H1 (cell line): ENCODE results near the gene BGN. TPM values are rescaled to one million over a fixed set of nuclear protein-coding genes. Genes with fewer than 3 reads are reported as not detected.

Experiments used
- CTCF ChIA-PET: fragments of 300-600 bp; sonication (Branson Sonifier 250); formaldehyde crosslinking; loops from one replicate; lab custom pipeline; 2021; ENCODE audit not compliant: partially characterized antibody; lab: Charles Lee
- POLR2A ChIA-PET: fragments of 300-600 bp; sonication (Branson Sonifier 250); formaldehyde crosslinking; loops from one replicate; lab custom pipeline; 2021; ENCODE audit warnings: inconsistent platforms; ENCODE audit not compliant: partially characterized antibody; lab: Charles Lee
- DNase-seq, 2 experiments: peaks; one replicate each; pipeline versions ENCODE4 v3.0.0 to v3.0.0-alpha.2; 2010 to 2022; ENCODE audit warnings: low spot score in 2 of 2, low read depth in 1 of 2, mixed read lengths in 1 of 2
- FAIRE-seq: peaks from 2 replicates; lab custom pipeline; 2011; peaks lifted over from hg19 to GRCh38; lab: Jason Lieb, UNC
- H2AFZ ChIP-seq: 2 replicates; pipeline ENCODE4 v1.8.1; 2012; ENCODE audit warnings: low read length, inconsistent platforms
- H2AK5ac ChIP-seq: 2 replicates; pipeline ENCODE4 v1.6.1; 2013; ENCODE audit warnings: low read depth, low read length
- H2BK120ac ChIP-seq: replicated peaks from 2 replicates; pipeline ENCODE3; 2013; ENCODE audit warnings: low read depth, low read length, inconsistent platforms
- H2BK12ac ChIP-seq: 2 replicates; pipeline ENCODE4 v1.6.1; 2013; ENCODE audit warnings: low read depth, low read length
- H2BK15ac ChIP-seq: 2 replicates; pipeline ENCODE4 v1.6.1; 2013; ENCODE audit warnings: low read length
- H2BK20ac ChIP-seq: 2 replicates; pipeline ENCODE4 v1.6.1; 2013; ENCODE audit warnings: low read length
- H2BK5ac ChIP-seq: 2 replicates; pipeline ENCODE4 v1.6.1; 2013; ENCODE audit warnings: low read depth, low read length
- H3K14ac ChIP-seq: 2 replicates; pipeline ENCODE4 v1.6.1; 2013; ENCODE audit warnings: inconsistent platforms; ENCODE audit not compliant: insufficient read length
- H3K18ac ChIP-seq: 2 replicates; pipeline ENCODE4 v1.6.1; 2013; ENCODE audit warnings: low read length; ENCODE audit errors: extremely low read depth
- H3K23ac ChIP-seq: 2 replicates; pipeline ENCODE4 v1.6.1; 2013; ENCODE audit warnings: inconsistent platforms; ENCODE audit not compliant: insufficient read length
- H3K23me2 ChIP-seq: 2 replicates; pipeline ENCODE4 v1.6.1; 2013; ENCODE audit warnings: low read depth, low read length
- H3K27ac ChIP-seq: 2 replicates; pipeline ENCODE4 v1.6.1; 2011; ENCODE audit warnings: low read depth, low read length, inconsistent platforms
- H3K27me3 ChIP-seq, 4 experiments: replicated peaks in 1 of 4; 1 replicate in 1 of 4; 2 replicates in 3 of 4; pipeline versions ENCODE4 v1.6.1 to v1.8.1; 2011 to 2013; ENCODE audit warnings: low read length in 3 of 4, mild to moderate bottlenecking in 3 of 4, inconsistent platforms in 2 of 4, mixed read lengths in 2 of 4, moderate library complexity in 1 of 4; ENCODE audit not compliant: control insufficient read depth in 3 of 4, insufficient read depth in 3 of 4; ENCODE audit errors: extremely low read depth in 1 of 4
- H3K36me3 ChIP-seq, 4 experiments: 2 replicates each; pipeline versions ENCODE4 v1.6.1 to v1.8.1; 2011 to 2013; ENCODE audit warnings: mild to moderate bottlenecking in 4 of 4, low read length in 3 of 4, moderate library complexity in 2 of 4, control low read depth in 1 of 4, inconsistent platforms in 1 of 4; ENCODE audit not compliant: insufficient read depth in 4 of 4, control insufficient read depth in 2 of 4
- H3K4ac ChIP-seq: replicated peaks from 2 replicates; pipeline ENCODE3; 2013; ENCODE audit warnings: low read length, low read depth, mixed read lengths, inconsistent platforms; ENCODE audit not compliant: insufficient read length
- H3K4me1 ChIP-seq, 4 experiments: replicated peaks in 1 of 4; 1 replicate in 1 of 4; 2 replicates in 3 of 4; pipeline versions ENCODE4 v1.6.1 to v1.8.1; 2011 to 2013; ENCODE audit warnings: low read length in 3 of 4, inconsistent platforms in 2 of 4, mixed read lengths in 1 of 4; ENCODE audit not compliant: insufficient read depth in 4 of 4, control insufficient read depth in 3 of 4
- H3K4me2 ChIP-seq, 2 experiments: 2 replicates each; pipeline versions ENCODE4 v1.6.1 to v1.8.1; 2011 to 2013; ENCODE audit warnings: low read depth in 2 of 2, low read length in 2 of 2, control low read depth in 1 of 2, inconsistent platforms in 1 of 2, mild to moderate bottlenecking in 1 of 2; ENCODE audit not compliant: insufficient read depth in 1 of 2
- H3K4me3 ChIP-seq, 4 experiments: fragments of 200-600, 300-600 bp in 1 of 4; sonication (generic), shearing (Covaris generic), sonication (Bioruptor Twin) in 1 of 4; 2 replicates each; pipeline versions ENCODE4 v1.5.1 to v1.8.1; 2011 to 2016; ENCODE audit warnings: low read length in 4 of 4, low read depth in 3 of 4, control low read depth in 2 of 4, inconsistent platforms in 2 of 4, mild to moderate bottlenecking in 2 of 4, mixed read lengths in 1 of 4, moderate library complexity in 1 of 4; ENCODE audit not compliant: insufficient read depth in 2 of 4; ENCODE audit errors: extremely low read depth in 1 of 4
- H3K56ac ChIP-seq: replicated peaks from 2 replicates; pipeline ENCODE3; 2013; ENCODE audit warnings: low read depth, mild to moderate bottlenecking, mixed read lengths, low read length, inconsistent platforms; ENCODE audit not compliant: insufficient read length
- H3K79me1 ChIP-seq: 2 replicates; pipeline ENCODE4 v1.6.1; 2013; ENCODE audit warnings: low read depth, low read length, control low read depth
- H3K79me2 ChIP-seq, 2 experiments: 2 replicates each; pipeline versions ENCODE4 v1.6.1 to v1.8.1; 2012 to 2013; ENCODE audit warnings: low read length in 2 of 2, mild to moderate bottlenecking in 2 of 2, inconsistent platforms in 1 of 2; ENCODE audit not compliant: insufficient read depth in 2 of 2, control insufficient read depth in 1 of 2
- H3K9ac ChIP-seq, 4 experiments: replicated peaks in 1 of 4; 1 replicate in 1 of 4; 2 replicates in 3 of 4; pipeline versions ENCODE4 v1.6.1 to v1.8.1; 2011 to 2013; ENCODE audit warnings: low read depth in 3 of 4, low read length in 3 of 4, control low read depth in 2 of 4, mild to moderate bottlenecking in 2 of 4, moderate library complexity in 2 of 4, inconsistent platforms in 1 of 4; ENCODE audit errors: extremely low read depth in 1 of 4
- H3K9me3 ChIP-seq, 2 experiments: 2 replicates each; pipeline versions ENCODE4 v1.6.1 to v1.8.1; 2012 to 2013; ENCODE audit warnings: mild to moderate bottlenecking in 2 of 2, moderate library complexity in 2 of 2, control low read depth in 1 of 2, inconsistent platforms in 1 of 2, low read depth in 1 of 2, low read length in 1 of 2, mixed read lengths in 1 of 2; ENCODE audit not compliant: insufficient read depth in 2 of 2
- H4K20me1 ChIP-seq, 2 experiments: replicated peaks in 1 of 2; 2 replicates each; pipeline versions ENCODE3 to v1.8.1; 2011 to 2013; ENCODE audit warnings: inconsistent platforms in 2 of 2, low read length in 2 of 2, mild to moderate bottlenecking in 1 of 2; ENCODE audit not compliant: insufficient read depth in 2 of 2, control insufficient read depth in 1 of 2
- H4K5ac ChIP-seq: 2 replicates; pipeline ENCODE4 v1.6.1; 2013; ENCODE audit warnings: low read length, low read depth, mixed read lengths, inconsistent platforms; ENCODE audit not compliant: insufficient read length
- H4K8ac ChIP-seq: 2 replicates; pipeline ENCODE4 v1.8.0; 2013; ENCODE audit warnings: mild to moderate bottlenecking, moderate library complexity, low read length, inconsistent platforms; ENCODE audit not compliant: insufficient read depth; ENCODE audit errors: extremely low read depth
- H4K91ac ChIP-seq: replicated peaks from 2 replicates; pipeline ENCODE3; 2013; ENCODE audit warnings: low read length, mixed read lengths, inconsistent platforms; ENCODE audit not compliant: insufficient read length
- RBBP5 ChIP-seq: IDR thresholded peaks from 2 replicates; pipeline ENCODE4 v1.7.1; 2012; ENCODE audit warnings: low read depth, mild to moderate bottlenecking, inconsistent platforms, low read length, moderate library complexity, borderline replicate concordance
- SRF ChIP-seq: IDR thresholded peaks from 2 replicates; pipeline ENCODE4 v1.6.1; 2011; ENCODE audit warnings: mild to moderate bottlenecking, low read depth, low read length, moderate library complexity
- TCF12 ChIP-seq: IDR thresholded peaks from 2 replicates; pipeline ENCODE4 v1.6.1; 2011; ENCODE audit warnings: low read depth, mild to moderate bottlenecking, low read length
- WGBS, 2 experiments: shearing (Covaris generic) in 1 of 2; methylation state at CpG; one replicate each; pipeline versions ENCODE4 v1.1.6 to v1.1.7; 2013 to 2015; ENCODE audit warnings: low lambda C conversion rate in 2 of 2, mixed read lengths in 2 of 2, inconsistent platforms in 1 of 2, low coverage in 1 of 2, missing lambda C conversion rate in 1 of 2; ENCODE audit not compliant: insufficient replicate concordance in 2 of 2, insufficient coverage in 1 of 2, insufficient read length in 1 of 2; ENCODE audit errors: extremely low coverage in 1 of 2, missing lambda C conversion rate in 1 of 2; 5-methylcytosine and 5-hydroxymethylcytosine counted together
- polyA plus RNA-seq, 7 experiments: library from polyadenylated mRNA; depleted of rRNA in 3 of 7; stranded (reverse) in 5 of 7; unstranded in 2 of 7; fragments of >200 nt in 5 of 7; fragments of 200-250 nt in 2 of 7; gene quantifications; 1 replicate in 5 of 7; 2 replicates in 1 of 7; 4 replicates in 1 of 7; pipeline versions ENCODE4 v1.2.1 to v1.2.3, GENCODE V29; 2011 to 2013; ENCODE audit warnings: missing spikeins in 2 of 7, mixed read lengths in 2 of 7
- total RNA-seq: library from RNA; stranded (reverse); fragmentation: NEBNext Ultra II Directional; extraction: Animal tissue kit (Norgen Biotek cat#: 25700); gene quantifications from 2 replicates; pipeline ENCODE4 v1.2.1, GENCODE V29; 2021
- TF ChIP-seq, protein P1 (sequence below): IDR thresholded peaks from 2 replicates; pipeline ENCODE4 v1.6.1; 2011; ENCODE audit warnings: low read depth, mild to moderate bottlenecking, low read length; ENCODE audit not compliant: insufficient read depth
- TF ChIP-seq, protein P2 (sequence below): IDR thresholded peaks from 2 replicates; pipeline ENCODE4 v1.6.1; 2012; ENCODE audit warnings: inconsistent platforms
- TF ChIP-seq, protein P3 (sequence below): IDR thresholded peaks from 2 replicates; pipeline ENCODE4 v1.6.1; 2011; ENCODE audit warnings: low read length, improper control_type of control experiment

BGN gene
- total and polyA plus RNA-seq, 2 of the 8 experiments (the other 6 are each of a cell fraction or from before 2014, with no cell fraction given), result 1.8 to 2.4 TPM

DNA sequence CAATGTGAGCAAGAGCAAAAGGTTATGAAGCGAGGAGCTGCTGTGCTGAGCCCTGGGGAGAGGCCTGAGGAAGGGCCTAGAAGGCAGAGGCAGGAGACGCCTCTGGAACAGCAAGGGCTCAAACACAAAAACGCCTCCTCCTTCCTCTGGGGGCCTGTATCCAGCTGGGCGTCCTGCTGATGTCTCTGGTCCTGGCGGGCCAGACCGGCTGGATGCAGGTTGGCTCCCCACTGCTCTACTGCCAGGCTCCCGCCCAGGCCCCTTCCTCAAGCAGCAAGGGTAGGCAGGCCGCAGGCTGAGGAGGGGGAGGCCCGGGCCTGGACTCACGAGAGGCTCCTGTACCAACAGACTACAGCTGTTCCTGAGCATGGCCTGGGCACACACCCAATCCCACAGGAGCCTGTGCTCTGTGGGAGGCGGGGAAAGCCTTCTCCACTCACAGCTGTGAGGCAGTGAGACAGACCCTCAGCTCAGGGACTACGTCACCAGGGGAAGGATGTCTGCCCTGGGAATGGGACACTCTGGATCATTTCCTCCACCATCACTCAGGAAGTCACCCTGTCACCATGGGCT, 26.7 kb upstream of the BGN start:
- TF ChIP-seq, protein P1, sequence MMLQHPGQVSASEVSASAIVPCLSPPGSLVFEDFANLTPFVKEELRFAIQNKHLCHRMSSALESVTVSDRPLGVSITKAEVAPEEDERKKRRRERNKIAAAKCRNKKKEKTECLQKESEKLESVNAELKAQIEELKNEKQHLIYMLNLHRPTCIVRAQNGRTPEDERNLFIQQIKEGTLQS, result no peak
- no peak for TF ChIP-seq TCF12
- TF ChIP-seq, protein P2, sequence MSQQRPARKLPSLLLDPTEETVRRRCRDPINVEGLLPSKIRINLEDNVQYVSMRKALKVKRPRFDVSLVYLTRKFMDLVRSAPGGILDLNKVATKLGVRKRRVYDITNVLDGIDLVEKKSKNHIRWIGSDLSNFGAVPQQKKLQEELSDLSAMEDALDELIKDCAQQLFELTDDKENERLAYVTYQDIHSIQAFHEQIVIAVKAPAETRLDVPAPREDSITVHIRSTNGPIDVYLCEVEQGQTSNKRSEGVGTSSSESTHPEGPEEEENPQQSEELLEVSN, result no peak
- TF ChIP-seq RBBP5, result no peak
- no peak for TF ChIP-seq SRF
- TF ChIP-seq, protein P3, sequence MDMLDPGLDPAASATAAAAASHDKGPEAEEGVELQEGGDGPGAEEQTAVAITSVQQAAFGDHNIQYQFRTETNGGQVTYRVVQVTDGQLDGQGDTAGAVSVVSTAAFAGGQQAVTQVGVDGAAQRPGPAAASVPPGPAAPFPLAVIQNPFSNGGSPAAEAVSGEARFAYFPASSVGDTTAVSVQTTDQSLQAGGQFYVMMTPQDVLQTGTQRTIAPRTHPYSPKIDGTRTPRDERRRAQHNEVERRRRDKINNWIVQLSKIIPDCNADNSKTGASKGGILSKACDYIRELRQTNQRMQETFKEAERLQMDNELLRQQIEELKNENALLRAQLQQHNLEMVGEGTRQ, result no peak
- no peak for FAIRE-seq
- H3K9ac ChIP-seq, result no peak overlapping the region

More for the DNA sequence above, 26.7 kb upstream of the BGN start:
- WGBS, 2 experiments, result 94% methylated on average over 3 of the region's 12 CpGs; no CpG with 5 or more reads in 1 of the 2 experiments
- H2BK120ac ChIP-seq, result no peak overlapping the region
- no peaks in the 10 kb centered on the region for H3K27me3 ChIP-seq
- peaks cover 0 to 4% (median 2%) of the 10 kb centered on the region in 4 experiments; a peak in 5 of 8 replicates for H3K36me3 ChIP-seq
- CTCF ChIA-PET, result interaction anchor here (1.0 to 7.6 kb wide), 2 partner anchors 40 to 194 kb away, joined by 3 to 84 read pairs; no protein-coding TSS in a partner anchor
- POLR2A ChIA-PET, result no interaction called here
- no peak overlapping the region for H3K4me3 ChIP-seq
- H4K8ac ChIP-seq, result no peak overlapping the region
- no peak for DNase-seq
- no peak overlapping the region for H3K27ac ChIP-seq
- no peak overlapping the region for H3K14ac ChIP-seq
- 0 out of 7 replicates have a peak, but pooled peaks cover 0 to 2% (median 0%) of the 10 kb centered on the region in 4 experiments for H3K4me1 ChIP-seq
- H2BK5ac ChIP-seq, result no peak overlapping the region
- H2BK20ac ChIP-seq, result no peak overlapping the region
- no peak overlapping the region for H2BK15ac ChIP-seq
- H3K79me2 ChIP-seq, result peaks cover 0 to 4% of the 10 kb centered on the region in 2 experiments; a peak in 1 of 4 replicates
- no peak overlapping the region for H3K4me2 ChIP-seq
- peaks cover 3% of the 10 kb centered on the region; the same call in 1 of the 2 replicates for H3K79me1 ChIP-seq
- peaks cover 0 to 3% of the 10 kb centered on the region in 2 experiments for H4K20me1 ChIP-seq
- H4K5ac ChIP-seq, result no peak overlapping the region
- no peak overlapping the region for H3K18ac ChIP-seq
- H3K56ac ChIP-seq, result no peak overlapping the region
- H2AK5ac ChIP-seq, result no peak overlapping the region
- H3K4ac ChIP-seq, result no peak overlapping the region
- H2AFZ ChIP-seq, result no peak overlapping the region
- no peak overlapping the region for H2BK12ac ChIP-seq
- peaks cover 5% of the 10 kb centered on the region; the same call in 1 of the 2 replicates for H3K23me2 ChIP-seq
- H4K91ac ChIP-seq, result no peak overlapping the region
- no peaks in the 10 kb centered on the region for H3K9me3 ChIP-seq
- no peak overlapping the region for H3K23ac ChIP-seq
